Suppressor macrophage (primary cell): ENCODE measurements around the gene FOXN3.

Experiments
- DNase-seq, 4 experiments: peaks; one replicate each; pipeline ENCODE4 v3.0.0-alpha.2; 2020 to 2022

The FOXN3 gene

DNA sequence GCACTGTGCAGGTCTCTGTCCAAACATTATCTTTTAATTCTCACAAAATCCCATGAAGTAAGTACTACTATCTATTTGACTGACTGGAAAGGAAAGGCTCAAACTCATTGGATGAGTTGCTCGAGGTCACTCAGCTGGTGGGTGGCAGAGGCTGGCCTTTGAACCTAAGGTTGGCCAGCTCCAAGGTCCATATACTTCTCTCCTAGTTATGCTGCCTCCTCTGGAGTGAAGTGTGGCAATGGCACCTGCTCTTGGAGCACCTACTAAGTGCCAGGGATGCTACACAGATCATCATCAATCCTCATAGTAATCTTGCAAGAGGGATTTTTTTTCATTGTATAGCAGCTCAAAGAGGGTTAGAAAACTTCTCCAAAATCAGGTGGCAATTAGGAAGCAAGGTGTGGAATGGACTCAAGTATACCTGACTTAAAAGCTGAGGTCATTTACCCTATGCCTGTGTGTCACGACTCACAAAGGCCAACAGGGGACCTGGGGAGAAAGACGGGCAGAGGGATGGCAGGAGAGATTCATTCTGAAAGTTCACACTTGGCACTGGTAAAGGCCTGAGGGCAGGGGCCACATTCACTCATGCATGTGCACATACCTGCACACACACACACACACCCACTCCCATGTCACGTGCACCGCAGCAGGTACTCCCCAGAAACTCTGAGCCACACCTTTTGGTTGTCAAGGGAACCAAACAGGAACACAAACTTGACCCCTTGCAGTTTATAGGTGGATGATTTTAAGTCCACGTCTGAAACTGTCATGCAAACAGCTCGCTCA, 146.4 kb downstream of the FOXN3 start:
- no peak for DNase-seq

DNA sequence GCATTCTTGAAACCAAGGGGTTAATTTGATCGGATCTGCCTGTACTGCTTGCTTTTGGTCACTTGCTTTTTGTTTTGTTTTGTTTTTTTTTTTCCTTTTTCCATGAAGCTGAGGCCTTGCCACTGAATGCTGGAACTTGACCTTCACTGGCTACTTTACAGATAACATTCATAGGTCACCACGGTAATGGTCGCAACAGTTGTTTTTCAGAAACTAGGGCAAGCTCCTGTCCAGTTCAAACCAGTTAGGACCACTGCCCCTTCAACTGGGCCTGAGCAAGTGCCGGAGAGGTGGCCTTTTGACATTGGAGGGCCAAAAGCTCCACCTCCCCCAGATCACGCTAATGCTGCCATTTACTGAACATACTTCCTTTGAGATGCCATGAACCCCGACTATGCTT, 147.6 kb downstream of the FOXN3 start:
- no peak for DNase-seq

DNA sequence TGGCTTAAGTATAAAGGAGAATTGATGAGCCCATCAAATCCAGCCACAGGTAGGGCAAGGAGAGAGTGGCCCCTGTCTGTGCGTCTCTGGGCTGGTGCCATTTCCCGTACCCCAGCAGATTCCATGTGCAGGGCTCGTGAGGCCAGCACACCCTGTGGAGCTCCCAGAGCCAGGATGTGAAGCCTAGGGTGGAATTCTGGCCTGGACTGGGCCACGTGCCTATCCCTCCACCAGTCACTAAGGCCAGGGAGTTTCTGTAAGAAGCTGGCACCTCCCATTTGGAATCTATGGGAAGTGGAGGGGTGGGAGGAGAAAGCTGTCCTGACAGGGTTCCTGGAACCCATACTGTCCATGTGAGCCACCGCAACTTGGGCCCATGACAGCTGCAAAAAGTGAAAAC, 148.5 kb downstream of the FOXN3 start:
- no peak for DNase-seq

DNA sequence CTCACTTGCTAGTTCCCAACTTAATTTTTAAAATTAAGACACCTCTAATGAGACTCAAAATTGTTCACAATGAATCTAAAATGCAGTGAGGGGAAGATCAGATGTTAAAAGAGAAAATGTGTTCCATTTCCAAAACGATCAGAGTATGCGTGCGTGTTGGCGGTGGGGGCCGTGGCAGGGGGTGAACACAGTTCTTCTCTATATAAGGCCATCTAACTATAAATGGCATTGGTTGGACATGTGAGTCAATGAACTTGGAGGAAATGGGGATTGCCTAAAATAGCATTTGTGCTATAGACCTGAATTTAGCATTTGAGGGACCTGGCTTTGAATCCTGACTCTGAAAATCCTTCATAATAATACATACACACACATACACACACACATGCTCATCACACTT, 149.4 kb downstream of the FOXN3 start:
- DNase-seq = no peak

DNA sequence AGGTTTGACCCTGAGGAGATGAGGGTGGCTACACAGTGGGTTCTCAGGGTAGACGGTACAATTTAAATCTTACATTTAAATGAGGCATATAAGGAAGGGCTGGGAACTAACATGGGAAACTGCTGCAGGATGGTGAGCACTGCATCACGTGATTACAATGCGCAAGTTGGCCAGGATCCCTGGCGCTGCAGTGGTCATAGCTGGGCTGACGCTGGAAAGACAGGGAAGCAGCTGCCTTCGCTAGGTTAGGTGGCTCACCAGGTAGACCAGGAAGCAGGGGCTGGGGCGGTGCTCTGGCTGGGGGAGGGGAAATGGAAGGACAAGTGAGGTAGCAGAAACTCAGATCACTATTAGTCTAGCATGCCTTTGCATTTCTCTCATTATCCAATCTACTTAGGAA, 149.9 kb downstream of the FOXN3 start:
- DNase-seq = no peak

DNA sequence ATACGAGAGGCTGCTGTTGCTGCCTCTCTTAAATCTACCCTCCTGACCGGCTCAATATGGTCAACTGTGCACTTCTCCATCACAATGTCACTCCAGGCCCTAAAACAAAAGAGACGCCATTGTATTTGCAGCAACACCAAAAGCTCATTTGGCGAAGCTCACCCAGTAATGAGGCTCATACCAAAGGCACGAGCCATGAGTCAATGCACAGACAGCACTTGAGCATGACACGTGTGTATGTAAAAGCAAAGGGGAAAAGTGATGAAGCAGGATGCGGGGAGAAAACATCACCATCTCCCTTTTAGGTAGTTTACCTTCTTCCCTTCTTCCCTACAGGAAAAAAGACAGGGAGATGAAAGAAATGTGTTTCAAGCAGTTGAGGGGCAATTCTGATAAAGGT, 150.3 kb downstream of the FOXN3 start:
- no peak for DNase-seq

DNA sequence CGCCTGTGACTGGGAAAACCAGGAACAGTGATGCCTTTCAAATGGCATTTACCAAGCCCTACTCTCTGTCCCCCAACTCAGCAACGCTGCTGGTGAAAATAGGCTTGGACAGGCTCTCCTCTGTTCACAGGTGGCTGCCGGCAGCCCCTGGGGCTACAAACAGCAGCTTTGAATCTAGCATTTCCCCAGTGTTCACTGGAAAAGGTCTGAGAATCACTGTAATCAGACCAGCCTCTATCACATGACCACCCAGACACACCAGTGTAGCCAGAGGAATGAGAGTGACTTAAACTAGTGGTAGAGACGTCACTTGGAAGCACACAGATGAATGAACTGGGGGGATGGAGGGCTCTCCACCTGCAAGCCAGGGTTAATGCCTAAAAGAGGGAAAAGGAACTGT, 151.8 kb downstream of the FOXN3 start:
- no peak for DNase-seq

DNA sequence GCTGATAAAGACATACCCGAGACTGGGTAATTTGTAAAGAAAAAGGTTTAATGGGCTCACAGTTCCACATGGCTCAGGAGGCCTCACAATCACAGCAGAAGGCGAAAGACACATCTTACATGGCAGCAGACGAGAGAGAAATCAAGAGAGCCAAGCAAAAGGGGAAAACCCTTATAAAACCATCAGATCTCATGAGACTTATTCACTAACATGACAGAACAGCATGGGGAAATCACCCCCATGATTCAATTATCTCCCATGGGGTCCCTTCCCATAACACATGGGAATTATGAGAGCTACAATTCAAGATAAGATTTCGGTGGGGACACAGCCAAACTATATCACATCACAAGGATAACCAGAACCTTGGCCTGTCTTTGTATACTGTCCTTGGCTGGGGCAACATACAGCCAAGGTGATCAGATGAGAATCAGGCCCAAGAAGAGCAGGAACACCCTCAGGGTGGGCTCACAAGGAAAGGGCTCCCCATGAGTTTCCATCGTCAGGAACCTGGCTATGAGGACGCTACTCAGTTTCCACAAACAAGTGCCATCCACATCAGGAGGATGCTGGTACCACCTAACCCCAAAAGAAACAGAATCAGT, 152.7 kb downstream of the FOXN3 start:
- DNase-seq = peak in 2 of 4 experiments; percentile 6 to 8

DNA sequence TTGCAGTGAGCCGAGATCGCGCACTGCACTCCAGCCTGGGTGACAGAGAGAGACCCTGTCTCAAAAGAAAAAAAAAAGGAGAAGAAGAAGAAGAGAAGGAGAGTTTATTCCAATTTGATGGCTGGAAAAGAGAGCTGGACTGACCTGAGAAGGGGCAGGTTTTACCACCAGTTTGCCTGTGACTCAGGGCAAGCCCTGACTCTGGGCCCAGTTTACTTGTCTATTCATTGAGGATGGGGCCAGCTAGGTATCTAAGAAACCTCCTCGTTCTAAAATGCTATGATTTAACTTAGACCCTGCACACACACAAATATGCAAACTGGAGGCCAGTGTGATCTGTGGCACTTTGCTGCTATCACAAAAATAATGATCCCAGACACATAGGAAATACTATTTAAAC, 155.0 kb downstream of the FOXN3 start:
- DNase-seq = no peak

DNA sequence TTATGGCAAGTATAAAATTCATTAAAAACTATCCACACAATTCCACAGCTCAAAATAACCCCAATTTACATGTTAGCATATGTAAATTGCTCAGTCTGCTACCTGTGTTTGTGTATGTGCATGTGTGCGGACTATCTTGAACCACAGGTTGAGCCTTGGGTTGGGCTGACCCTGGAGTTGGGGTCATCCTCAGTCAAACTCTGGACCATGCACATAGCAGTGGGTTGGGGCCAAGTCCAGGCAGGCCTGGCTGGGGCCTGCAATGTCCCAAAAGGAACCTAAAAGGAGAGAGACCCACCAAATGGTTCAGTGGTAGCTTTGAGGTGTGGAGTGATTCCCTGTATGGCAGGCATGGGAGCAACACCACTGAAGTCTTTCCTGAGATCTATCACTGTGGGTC, 156.1 kb downstream of the FOXN3 start:
- DNase-seq = no peak

DNA sequence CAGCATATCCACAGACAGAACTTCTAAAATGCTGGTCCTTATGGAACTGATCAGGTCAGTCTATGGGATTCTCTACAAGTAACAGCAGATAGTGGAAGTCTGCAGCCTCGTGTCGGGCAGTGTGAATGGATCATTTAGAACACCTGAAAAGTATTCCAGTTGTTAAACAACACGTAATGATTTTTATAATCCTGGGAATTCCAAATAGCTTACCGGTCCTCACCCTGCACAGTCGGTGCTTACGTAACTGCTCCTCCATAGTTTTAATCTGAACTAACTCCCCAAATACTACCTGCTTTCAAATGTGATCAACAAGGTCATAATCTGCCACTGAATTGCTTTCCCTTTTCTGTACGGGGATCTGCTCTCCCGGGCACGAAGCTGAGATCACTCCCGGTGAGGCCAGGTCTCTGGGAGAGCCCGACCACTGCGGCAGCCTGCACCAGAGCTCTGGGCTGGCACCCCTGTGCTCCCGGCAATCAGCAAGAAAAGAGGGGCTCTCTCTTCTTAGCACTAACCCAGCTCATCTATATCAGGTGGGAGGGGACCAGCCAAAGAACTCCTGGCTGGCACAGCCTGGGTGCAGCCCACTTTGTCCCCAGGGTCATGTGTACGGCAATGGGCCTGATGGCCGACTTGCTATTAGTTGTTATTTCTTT, 157.0 kb downstream of the FOXN3 start:
- no peak for DNase-seq

DNA sequence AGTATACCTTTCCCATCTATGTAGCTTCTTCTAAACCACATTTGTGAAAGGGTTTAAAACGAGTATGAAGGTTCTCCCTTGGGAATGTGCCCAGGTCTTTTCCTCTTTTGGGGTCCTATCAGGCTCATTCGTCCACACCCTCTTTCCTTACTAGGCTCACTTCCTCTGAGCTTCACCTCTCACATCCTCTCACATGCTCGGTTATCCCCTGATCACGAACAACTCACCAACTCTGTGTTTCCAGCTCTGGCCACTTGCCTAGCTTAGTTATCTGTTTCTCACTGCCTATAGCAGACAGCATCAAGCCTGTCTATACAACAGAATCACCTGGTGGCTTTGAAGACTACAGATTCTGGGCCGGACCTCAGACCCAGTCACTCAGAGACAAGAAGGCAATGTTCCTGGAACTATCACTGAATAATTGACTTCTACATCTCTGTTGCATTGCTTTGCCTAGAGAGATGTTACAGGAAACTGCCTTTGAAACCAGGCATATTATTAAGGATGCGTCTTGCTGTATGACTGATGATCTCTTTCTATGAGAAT, 158.2 kb downstream of the FOXN3 start:
- no peak for DNase-seq

DNA sequence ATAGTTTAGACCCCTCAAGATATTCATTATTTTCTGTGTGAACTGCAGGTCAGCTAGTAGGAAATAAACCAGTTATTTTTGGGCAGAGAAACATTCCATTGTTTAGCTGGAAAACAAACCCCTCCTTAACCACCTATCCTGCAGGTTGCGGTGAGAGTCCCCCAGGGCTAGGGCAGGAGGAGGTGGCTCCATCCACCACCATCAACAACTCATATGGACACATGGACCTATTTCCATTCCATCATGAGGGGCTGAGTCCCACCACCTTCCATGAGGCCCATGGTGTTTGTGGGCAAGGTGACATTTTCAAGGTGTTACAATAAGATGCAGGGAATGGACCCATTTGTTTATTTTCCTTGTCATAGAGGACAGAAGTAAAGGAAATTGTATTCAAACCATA, 160.1 kb downstream of the FOXN3 start:
- no peak for DNase-seq

DNA sequence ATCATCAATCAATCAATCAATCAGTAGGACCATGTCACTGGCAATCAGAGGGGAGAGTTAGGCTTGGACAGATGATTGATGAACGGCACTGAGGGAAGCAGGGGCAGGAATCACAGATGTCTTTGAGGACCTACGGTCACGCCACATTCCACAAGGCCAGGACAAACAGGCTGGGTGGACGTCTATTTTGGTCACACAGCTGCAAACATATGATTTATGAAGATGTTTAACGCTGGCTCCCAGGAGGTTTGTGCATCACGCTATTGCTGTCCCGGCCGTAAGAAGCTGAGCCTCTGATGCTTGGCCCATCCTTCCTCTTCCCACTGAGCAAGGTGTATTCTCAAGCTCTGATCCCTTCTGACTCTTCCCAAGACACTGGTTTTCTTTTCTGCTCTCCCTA, 160.8 kb downstream of the FOXN3 start:
- no peak for DNase-seq

DNA sequence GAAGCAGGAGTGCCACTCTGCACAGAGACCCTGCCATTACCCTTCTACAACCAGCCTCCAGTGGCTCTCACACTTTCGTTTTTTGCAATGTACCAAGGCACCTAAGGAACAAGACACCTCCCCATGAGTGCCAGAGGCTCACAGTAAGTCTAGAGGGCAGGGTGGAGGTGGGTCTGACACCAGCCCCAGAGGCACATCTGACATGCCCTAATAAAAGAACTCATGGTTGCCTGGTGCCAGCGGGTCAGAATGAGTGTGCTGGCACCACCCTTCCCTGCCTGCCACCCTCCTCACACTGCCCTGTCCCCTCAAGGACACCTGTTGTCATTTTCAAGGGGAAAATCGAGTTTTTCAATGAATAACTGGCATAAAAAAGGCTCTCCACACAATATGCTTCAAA, 161.2 kb downstream of the FOXN3 start:
- DNase-seq = no peak

DNA sequence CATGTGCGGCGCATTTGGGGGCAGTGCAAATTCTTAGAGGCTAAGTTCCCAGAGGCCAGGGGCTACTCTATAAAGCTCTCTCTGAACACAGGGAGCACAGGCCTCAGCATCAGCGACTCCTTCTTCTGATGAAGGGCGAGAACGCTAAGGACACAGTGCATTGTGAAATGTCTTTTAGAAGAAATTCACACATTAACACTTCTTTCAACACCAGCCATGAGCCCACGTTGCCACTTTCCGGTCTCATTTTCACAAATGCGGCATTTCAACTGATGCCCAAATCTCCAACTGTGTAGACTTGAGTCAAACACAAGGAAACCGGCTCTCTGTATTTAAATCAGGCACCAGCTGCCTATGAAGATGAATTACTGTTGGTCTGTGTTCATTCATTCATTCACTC, 162.0 kb downstream of the FOXN3 start:
- no peak for DNase-seq

DNA sequence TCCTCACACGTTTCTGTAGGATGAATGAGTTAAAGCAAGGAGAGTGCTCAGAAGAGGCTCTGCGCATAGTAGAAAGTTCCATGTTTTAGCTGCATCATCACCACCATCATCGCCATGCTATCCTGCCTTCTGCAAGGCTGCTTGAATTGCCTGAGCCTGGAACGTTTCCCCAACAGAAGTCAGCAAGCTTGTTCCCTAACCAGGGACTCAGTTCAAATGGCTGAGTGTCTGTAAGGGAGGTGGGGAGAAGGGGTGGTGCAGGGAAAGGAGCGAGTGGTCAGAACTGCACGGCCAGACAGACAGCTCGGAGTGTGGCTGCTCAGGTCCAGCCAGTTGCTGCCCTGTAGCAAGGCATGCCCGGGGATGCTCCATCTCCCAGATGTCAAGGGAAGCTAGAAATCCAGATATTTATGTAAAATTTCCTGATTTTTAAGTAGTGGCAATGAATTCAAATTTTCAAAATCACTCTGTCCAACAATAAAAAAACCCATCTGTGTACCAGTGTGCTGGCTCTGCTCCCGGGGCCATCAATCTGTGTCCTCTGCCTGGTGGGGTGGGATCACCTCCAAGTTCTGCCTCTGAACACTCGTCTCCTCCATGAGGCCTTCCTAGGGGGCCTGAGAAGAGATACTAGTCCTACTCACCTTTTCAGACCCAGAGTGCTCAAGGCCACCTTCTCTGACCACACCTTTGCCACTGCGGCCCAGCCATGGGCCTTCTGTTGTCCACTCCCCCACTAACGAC, 162.7 kb downstream of the FOXN3 start:
- no peak for DNase-seq

DNA sequence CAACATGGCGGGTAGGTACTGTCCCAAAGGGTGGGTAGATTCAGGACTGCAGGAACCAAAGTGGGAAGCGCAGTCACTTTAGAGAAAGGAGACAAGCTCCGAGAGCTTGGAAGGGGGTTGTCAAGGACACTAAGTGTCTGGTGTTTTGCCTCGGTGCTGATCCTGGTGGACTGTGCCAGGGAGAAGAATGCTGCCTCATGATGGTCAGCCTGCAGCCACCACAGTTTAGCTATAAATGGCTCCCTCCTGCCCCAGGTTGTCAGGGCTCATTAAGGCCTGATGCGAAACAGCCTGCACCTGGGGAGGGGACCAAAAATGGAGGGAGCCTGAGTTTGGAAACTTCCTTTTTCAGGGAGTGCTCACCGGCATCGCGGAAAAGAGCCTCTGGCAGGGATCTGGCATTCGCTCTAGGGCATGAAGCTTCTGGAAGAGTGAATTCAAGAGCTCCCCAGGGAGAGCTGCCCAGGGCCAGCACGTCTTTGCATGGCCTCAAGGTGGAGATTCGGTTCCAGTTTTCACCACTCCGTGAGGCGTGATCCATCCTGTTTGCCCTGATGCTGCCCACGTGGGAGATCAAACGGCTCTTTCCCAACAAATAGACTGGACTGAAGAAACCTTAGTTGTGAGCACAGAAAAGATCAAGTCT, 164.0 kb downstream of the FOXN3 start:
- DNase-seq = peak; percentile 30 to 63 (median 41)

DNA sequence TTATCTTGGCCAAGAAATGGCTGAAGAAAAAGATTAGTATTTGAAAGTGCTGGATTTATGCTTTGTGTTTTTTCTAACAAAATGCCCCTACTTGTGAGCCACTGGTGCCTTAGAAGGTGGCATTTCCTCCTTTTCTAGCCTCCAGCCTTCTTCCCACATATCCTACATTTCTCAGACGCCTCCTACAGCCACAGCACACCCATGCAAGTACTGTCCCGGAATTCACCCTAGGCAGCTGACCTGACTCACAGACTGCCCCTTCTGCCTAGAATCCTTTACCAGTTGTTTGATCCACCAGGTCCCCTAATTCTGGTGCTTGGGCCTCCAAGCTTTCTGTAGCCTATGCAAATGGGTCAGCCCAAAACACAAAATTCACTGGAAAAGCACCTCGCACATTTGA, 166.0 kb downstream of the FOXN3 start:
- peak; percentile 46 to 75 (median 73) for DNase-seq

DNA sequence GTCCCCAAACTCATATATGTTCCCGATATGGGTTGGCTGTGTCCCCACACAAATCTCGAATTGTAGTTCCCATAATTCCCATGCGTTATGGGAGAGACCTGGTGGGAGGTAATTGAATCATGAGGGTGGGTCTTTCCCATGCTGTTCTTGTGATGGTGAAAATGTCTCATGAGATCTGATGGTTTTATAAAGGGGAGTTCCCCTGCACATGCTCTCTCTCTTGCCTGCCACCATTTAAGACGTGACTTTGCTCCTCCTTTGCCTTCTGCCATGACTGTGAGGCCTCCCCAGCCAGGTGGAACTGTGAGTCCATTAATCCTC, 166.4 kb downstream of the FOXN3 start:
- peak in 2 of 4 experiments; percentile 11 to 14 for DNase-seq

DNA sequence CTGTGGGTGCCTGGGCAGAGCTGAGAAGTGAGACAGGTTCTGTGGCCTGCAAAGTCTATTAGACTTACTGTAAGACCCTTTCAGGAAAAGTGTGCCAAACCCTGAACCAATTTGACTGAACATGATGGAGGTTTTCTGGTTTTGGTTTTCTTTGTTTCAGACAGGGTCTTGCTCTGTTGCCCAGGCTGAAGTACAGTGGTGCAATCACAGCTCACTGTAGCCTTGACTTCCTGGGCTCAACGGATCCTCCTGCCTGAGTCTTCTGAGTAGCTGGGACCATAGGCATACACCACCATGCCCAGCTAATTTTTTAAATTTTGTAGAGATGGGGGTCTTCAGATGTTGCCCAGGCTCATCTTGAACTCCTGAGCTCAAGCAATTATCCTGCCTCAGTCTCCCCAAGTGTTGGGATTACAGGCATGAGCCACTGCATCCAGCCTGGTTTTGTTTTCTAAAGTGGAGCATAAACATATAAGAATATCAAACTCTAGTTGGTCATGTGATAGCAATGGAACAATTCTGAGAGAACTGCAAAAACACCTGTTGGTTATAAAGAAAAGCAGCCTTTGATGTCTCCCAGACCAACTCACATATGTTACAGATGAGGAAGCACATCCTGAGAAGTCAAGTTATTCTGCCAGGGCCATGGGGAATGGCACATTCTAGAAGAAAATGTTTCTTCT, 166.9 kb downstream of the FOXN3 start:
- no peak for DNase-seq

DNA sequence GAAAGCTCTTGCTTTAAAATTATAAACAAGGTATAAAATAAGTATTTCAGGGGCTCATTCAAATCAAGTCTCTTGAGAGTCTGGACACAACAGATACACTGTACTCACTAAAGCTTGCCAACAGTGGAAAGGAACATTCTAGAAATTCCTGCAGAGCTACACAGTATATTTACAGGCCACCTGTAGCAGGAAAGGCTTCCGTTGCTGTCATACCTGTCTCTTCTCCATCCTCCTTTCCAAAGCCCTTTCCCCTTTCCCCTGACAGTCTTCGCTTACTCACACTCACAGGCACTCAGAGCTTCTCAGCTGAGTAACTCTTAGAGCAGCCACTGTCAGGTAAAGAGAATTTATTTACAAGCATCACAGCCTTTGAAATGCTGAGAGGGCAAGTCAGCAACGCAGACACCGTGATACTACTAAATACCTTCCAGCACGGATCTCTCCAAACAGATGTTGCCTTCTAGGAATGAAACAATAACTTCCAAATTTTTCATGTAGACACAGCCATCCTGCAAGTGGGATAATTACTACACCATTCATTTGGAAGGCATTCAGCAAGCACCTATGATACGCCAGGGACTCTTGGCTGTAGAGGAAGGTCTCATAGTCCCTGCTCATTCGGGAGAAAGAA, 167.9 kb downstream of the FOXN3 start:
- DNase-seq = no peak
